Measurements from ENCODE around the gene TRPT1. TPM values are rescaled to one million over a fixed set of nuclear protein-coding genes. Genes with fewer than 3 reads are reported as not detected.

TRPT1 gene
- total RNA-seq, 4 donors from 2014 or later, result 80.9 to 231 (median 139) TPM

DNA sequence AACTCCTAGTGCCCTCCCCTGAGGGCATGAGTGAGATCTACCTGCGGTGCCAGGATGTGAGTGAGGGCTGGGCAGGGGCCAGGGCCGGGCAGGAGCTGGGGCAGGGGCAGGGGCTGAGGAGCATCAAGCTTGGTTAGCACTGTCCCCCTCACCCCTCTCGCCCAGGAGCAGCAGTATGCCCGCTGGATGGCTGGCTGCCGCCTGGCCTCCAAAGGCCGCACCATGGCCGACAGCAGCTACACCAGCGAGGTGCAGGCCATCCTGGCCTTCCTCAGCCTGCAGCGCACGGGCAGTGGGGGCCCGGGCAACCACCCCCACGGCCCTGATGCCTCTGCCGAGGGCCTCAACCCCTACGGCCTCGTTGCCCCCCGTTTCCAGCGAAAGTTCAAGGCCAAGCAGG lies 5.7 kb downstream of the TRPT1 start:
- H3K4me3 ChIP-seq, result no peak overlapping the region
- no peak for TF ChIP-seq POLR2A (IDR thresholded peaks at IDR 0.05)
- TF ChIP-seq, protein P1, sequence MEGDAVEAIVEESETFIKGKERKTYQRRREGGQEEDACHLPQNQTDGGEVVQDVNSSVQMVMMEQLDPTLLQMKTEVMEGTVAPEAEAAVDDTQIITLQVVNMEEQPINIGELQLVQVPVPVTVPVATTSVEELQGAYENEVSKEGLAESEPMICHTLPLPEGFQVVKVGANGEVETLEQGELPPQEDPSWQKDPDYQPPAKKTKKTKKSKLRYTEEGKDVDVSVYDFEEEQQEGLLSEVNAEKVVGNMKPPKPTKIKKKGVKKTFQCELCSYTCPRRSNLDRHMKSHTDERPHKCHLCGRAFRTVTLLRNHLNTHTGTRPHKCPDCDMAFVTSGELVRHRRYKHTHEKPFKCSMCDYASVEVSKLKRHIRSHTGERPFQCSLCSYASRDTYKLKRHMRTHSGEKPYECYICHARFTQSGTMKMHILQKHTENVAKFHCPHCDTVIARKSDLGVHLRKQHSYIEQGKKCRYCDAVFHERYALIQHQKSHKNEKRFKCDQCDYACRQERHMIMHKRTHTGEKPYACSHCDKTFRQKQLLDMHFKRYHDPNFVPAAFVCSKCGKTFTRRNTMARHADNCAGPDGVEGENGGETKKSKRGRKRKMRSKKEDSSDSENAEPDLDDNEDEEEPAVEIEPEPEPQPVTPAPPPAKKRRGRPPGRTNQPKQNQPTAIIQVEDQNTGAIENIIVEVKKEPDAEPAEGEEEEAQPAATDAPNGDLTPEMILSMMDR (IDR thresholded peaks at IDR 0.05 in 4 of 5, conservative IDR thresholded peaks at IDR 0.05 in 1 of 5), result no peak
- no peaks in the 10 kb centered on the region for H3K9me3 ChIP-seq
- peaks cover 0 to 7% of the 10 kb centered on the region in 2 donors for H3K36me3 ChIP-seq
- no peak for ATAC-seq
- in situ Hi-C loops (cut with MboI; ENCODE audit: low sequenced_read_pairs in 4 of 4) (no loop called here), intact Hi-C loops (cut with DNase I; ENCODE audit: low total_unique reads) (no loop called here)
- H3K27ac ChIP-seq, result no peak overlapping the region
- no peaks in the 10 kb centered on the region for H3K27me3 ChIP-seq
- no peak for DNase-seq
- H3K4me1 ChIP-seq, result peaks cover 11 to 31% of the 10 kb centered on the region in 2 donors

- no peak for DNase-seq
These were observed 6.2 kb downstream of the TRPT1 start for GRCh38 chr11:64219755-64220154.

DNA sequence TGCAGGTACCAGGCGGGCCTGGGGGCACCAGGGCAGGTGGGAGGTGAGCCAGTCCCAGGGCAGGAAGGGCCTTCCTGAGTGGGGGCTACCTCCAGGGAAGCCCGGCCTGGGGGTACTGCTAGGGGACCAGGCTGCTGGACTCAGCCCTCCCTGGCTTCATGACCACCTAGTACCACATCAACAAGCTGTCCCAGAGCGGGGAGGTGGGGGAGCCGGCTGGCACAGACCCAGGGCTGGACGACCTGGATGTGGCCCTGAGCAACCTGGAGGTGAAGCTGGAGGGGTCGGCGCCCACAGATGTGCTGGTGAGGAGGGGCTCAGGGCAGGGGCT lies 6.7 kb downstream of the TRPT1 start:
- intact Hi-C loops (cut with DNase I; ENCODE audit: low total_unique reads) (no loop called here), in situ Hi-C loops (cut with MboI; ENCODE audit: low sequenced_read_pairs in 4 of 4) (no loop called here)
- no peak for ATAC-seq
- Histone ChIP-seq H3K4me3 (no peak overlapping the region), H3K27me3 (no peaks in the 10 kb centered on the region), H3K4me1 (peaks cover 4 to 21% of the 10 kb centered on the region in 2 donors), H3K36me3 (peaks cover 0 to 7% of the 10 kb centered on the region in 2 donors), H3K9me3 (no peaks in the 10 kb centered on the region), H3K27ac (no peak overlapping the region)
- no peak for DNase-seq
- no peak for TF ChIP-seq POLR2A (IDR thresholded peaks at IDR 0.05)
- TF ChIP-seq, protein P1 (IDR thresholded peaks at IDR 0.05 in 4 of 5, conservative IDR thresholded peaks at IDR 0.05 in 1 of 5), result no peak

More at GRCh38 chr11:64219755-64220154, 6.2 kb downstream of the TRPT1 start:
- H3K36me3 ChIP-seq, result peaks cover 0 to 7% of the 10 kb centered on the region in 2 donors
- no peak for TF ChIP-seq POLR2A (IDR thresholded peaks at IDR 0.05)
- TF ChIP-seq, protein P1 (IDR thresholded peaks at IDR 0.05 in 4 of 5, conservative IDR thresholded peaks at IDR 0.05 in 1 of 5), result no peak
- H3K4me3 ChIP-seq, result no peak overlapping the region
- in situ Hi-C loops (cut with MboI; ENCODE audit: low sequenced_read_pairs in 4 of 4) (no loop called here), intact Hi-C loops (cut with DNase I; ENCODE audit: low total_unique reads) (no loop called here)
- no peaks in the 10 kb centered on the region for H3K27me3 ChIP-seq
- no peak overlapping the region for H3K27ac ChIP-seq
- H3K4me1 ChIP-seq, result peaks cover 6 to 26% of the 10 kb centered on the region in 2 donors
- ATAC-seq, result no peak
- H3K9me3 ChIP-seq, result no peaks in the 10 kb centered on the region

GRCh38 chr11:64218628-64219353 lies 7.2 kb downstream of the TRPT1 start:
- intact Hi-C loops (cut with DNase I; ENCODE audit: low total_unique reads), result no loop called here
- no peak for DNase-seq
- no peak overlapping the region for H3K4me3 ChIP-seq
- in situ Hi-C loops (cut with MboI; ENCODE audit: low sequenced_read_pairs in 4 of 4), result no loop called here
- ATAC-seq, result no peak
- H3K27me3 ChIP-seq, result no peaks in the 10 kb centered on the region
- no peak for TF ChIP-seq POLR2A (IDR thresholded peaks at IDR 0.05)
- TF ChIP-seq, protein P1 (IDR thresholded peaks at IDR 0.05 in 4 of 5, conservative IDR thresholded peaks at IDR 0.05 in 1 of 5), result no peak
- peaks cover 0 to 7% of the 10 kb centered on the region in 2 donors for H3K36me3 ChIP-seq
- no peak overlapping the region for H3K27ac ChIP-seq
- no peaks in the 10 kb centered on the region for H3K9me3 ChIP-seq
- H3K4me1 ChIP-seq, result peaks cover 4 to 20% of the 10 kb centered on the region in 2 donors

Measured in gastrocnemius medialis (tissue), 4 donors.